HepG2 (cell line): ENCODE data around the gene EPN2. TPM values are rescaled to one million over a fixed set of nuclear protein-coding genes. Genes with fewer than 3 reads are reported as not detected.

Experiments
- BRCA1 ChIP-seq: sonication (generic); formaldehyde crosslinking; IDR thresholded peaks from 2 replicates; pipeline ENCODE4 v1.4.0; 2020; ENCODE audit warnings: missing genetic modification reagents
- GPN1 ChIP-seq: sonication (generic); formaldehyde crosslinking; IDR thresholded peaks from 2 replicates; pipeline ENCODE4 v1.5.1; 2020; ENCODE audit warnings: missing genetic modification reagents, borderline replicate concordance
- IKZF1 ChIP-seq: fragments of 450-650 bp; IDR thresholded peaks from 2 replicates; pipeline ENCODE4 v1.7.1; 2016
- KMT2A ChIP-seq: sonication (generic); formaldehyde crosslinking; IDR thresholded peaks from 2 replicates; pipeline ENCODE4 v1.4.0; 2020; ENCODE audit warnings: missing genetic modification reagents
- RARA ChIP-seq: IDR thresholded peaks from 2 replicates; pipeline ENCODE4 v1.6.1; 2016; ENCODE audit warnings: missing genetic modification reagents, missing compliant biosample characterization
- SAP130 ChIP-seq: IDR thresholded peaks from 2 replicates; pipeline ENCODE4 v1.6.1; 2016; ENCODE audit warnings: low read depth
- ZFP36 ChIP-seq: fragments of 150-350 bp; IDR thresholded peaks from 2 replicates; pipeline ENCODE4 v1.6.1; 2018; ENCODE audit warnings: borderline replicate concordance, low read length, low read depth; ENCODE audit not compliant: partially characterized antibody
- ZNF10 ChIP-seq: sonication (generic); formaldehyde crosslinking; IDR thresholded peaks from 2 replicates; pipeline ENCODE4 v1.4.0; 2020; ENCODE audit warnings: mild to moderate bottlenecking, low read depth, missing genetic modification reagents, borderline replicate concordance
- ZNF121 ChIP-seq: sonication (generic); formaldehyde crosslinking; IDR thresholded peaks from 2 replicates; pipeline ENCODE4 v1.5.0; 2020; ENCODE audit warnings: mild to moderate bottlenecking, missing genetic modification reagents
- ZNF235 ChIP-seq: sonication (generic); formaldehyde crosslinking; IDR thresholded peaks from 2 replicates; pipeline ENCODE4 v1.8.1; 2023; ENCODE audit warnings: mild to moderate bottlenecking, missing genetic modification reagents, borderline replicate concordance
- ZNF33B ChIP-seq: sonication (generic); formaldehyde crosslinking; IDR thresholded peaks from 2 replicates; pipeline ENCODE4 v1.5.1; 2020; ENCODE audit warnings: mild to moderate bottlenecking, missing genetic modification reagents
- ZNF652 ChIP-seq: IDR thresholded peaks from 2 replicates; pipeline ENCODE4 v1.6.1; 2016; ENCODE audit warnings: low read depth, borderline replicate concordance
- polyA plus RNA-seq, 8 experiments: library from polyadenylated mRNA; depleted of rRNA in 3 of 8; stranded (reverse) in 7 of 8; unstranded in 1 of 8; fragments of >200 nt; fragmentation: Illumina TruSeq in 4 of 8; extraction: Trizol in 4 of 8; gene quantifications; 2 replicates each; pipeline versions ENCODE4 v1.2.1 to v1.2.3, GENCODE V29; 2011 to 2016; ENCODE audit warnings: low read depth in 4 of 8, missing spikeins in 1 of 8, mixed read lengths in 1 of 8; ENCODE audit not compliant: insufficient read depth in 1 of 8
- total RNA-seq, 5 experiments: library from RNA; depleted of rRNA; stranded (reverse); fragments of >200 nt; fragmentation: Illumina TruSeq; extraction: Trizol; gene quantifications; 2 replicates each; pipeline ENCODE4 v1.2.3, GENCODE V29; 2016; ENCODE audit warnings: low read depth in 1 of 5
- TF ChIP-seq, protein P1 (sequence below): sonication (generic); formaldehyde crosslinking; IDR thresholded peaks from 2 replicates; pipeline ENCODE4 v1.5.0; 2020; ENCODE audit warnings: mild to moderate bottlenecking, missing genetic modification reagents
- TF ChIP-seq, protein P2 (sequence below): sonication (generic); formaldehyde crosslinking; IDR thresholded peaks from 2 replicates; pipeline ENCODE4 v1.4.0; 2020; ENCODE audit warnings: mild to moderate bottlenecking, missing genetic modification reagents
- TF ChIP-seq, protein P3 (sequence below): sonication (generic); formaldehyde crosslinking; IDR thresholded peaks from 2 replicates; pipeline ENCODE4 v1.4.0; 2020; ENCODE audit warnings: missing genetic modification reagents
- TF ChIP-seq, protein P4 (sequence below): sonication (generic); formaldehyde crosslinking; IDR thresholded peaks from 2 replicates; pipeline ENCODE4 v1.5.0; 2020; ENCODE audit warnings: missing genetic modification reagents
- TF ChIP-seq, protein P5 (sequence below): sonication (generic); formaldehyde crosslinking; IDR thresholded peaks from 2 replicates; pipeline ENCODE4 v1.4.0; 2020; ENCODE audit warnings: missing genetic modification reagents

The EPN2 gene
- total and polyA plus RNA-seq, 2 of the 13 experiments (the other 11 are each of a cell fraction or from before 2014, with no cell fraction given): 7.8 to 19.2 TPM

DNA sequence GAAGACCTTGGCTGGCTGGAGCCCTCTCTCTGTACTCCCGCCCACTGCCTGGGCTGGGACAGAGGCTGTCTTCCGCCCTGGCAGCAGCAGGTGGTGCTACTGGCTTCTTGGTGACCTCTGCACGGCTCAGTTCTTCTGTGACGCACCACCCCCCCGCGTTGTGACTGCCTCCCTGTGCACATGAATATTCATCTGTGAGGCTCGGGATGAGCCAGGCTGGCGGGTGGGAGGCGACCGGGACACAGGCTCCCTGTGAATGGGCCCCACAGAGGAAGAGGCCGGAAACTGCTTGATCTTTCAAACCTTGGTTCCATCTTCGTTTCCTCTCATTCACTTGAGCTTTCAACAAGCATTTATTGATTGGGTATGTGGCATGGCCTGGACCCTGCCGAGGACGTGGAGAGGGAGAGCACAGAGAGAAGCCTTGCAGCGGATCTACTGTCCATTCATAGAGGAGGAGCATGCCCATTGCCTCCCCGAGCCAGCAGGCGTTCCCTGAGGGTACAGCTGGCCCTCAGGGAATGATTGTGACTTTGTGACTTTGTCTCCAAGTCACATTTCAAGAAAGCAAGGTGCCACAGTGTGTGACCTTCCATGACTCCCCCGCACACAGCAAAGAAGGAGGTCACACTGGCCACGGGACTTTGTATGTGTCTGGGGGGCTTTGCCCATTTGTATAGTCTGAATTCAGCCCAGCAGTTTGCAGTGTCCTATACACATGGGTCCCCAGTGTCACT is 80.4 kb downstream of the EPN2 start (continued):
- TF ChIP-seq, protein P1, sequence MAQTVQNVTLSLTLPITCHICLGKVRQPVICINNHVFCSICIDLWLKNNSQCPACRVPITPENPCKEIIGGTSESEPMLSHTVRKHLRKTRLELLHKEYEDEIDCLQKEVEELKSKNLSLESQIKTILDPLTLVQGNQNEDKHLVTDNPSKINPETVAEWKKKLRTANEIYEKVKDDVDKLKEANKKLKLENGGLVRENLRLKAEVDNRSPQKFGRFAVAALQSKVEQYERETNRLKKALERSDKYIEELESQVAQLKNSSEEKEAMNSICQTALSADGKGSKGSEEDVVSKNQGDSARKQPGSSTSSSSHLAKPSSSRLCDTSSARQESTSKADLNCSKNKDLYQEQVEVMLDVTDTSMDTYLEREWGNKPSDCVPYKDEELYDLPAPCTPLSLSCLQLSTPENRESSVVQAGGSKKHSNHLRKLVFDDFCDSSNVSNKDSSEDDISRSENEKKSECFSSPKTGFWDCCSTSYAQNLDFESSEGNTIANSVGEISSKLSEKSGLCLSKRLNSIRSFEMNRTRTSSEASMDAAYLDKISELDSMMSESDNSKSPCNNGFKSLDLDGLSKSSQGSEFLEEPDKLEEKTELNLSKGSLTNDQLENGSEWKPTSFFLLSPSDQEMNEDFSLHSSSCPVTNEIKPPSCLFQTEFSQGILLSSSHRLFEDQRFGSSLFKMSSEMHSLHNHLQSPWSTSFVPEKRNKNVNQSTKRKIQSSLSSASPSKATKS (CRISPR knock-in tag): no peak
- TF ChIP-seq, protein P2, sequence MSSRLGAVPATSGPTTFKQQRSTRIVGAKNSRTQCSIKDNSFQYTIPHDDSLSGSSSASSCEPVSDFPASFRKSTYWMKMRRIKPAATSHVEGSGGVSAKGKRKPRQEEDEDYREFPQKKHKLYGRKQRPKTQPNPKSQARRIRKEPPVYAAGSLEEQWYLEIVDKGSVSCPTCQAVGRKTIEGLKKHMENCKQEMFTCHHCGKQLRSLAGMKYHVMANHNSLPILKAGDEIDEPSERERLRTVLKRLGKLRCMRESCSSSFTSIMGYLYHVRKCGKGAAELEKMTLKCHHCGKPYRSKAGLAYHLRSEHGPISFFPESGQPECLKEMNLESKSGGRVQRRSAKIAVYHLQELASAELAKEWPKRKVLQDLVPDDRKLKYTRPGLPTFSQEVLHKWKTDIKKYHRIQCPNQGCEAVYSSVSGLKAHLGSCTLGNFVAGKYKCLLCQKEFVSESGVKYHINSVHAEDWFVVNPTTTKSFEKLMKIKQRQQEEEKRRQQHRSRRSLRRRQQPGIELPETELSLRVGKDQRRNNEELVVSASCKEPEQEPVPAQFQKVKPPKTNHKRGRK: no peak
- TF ChIP-seq, protein P3, sequence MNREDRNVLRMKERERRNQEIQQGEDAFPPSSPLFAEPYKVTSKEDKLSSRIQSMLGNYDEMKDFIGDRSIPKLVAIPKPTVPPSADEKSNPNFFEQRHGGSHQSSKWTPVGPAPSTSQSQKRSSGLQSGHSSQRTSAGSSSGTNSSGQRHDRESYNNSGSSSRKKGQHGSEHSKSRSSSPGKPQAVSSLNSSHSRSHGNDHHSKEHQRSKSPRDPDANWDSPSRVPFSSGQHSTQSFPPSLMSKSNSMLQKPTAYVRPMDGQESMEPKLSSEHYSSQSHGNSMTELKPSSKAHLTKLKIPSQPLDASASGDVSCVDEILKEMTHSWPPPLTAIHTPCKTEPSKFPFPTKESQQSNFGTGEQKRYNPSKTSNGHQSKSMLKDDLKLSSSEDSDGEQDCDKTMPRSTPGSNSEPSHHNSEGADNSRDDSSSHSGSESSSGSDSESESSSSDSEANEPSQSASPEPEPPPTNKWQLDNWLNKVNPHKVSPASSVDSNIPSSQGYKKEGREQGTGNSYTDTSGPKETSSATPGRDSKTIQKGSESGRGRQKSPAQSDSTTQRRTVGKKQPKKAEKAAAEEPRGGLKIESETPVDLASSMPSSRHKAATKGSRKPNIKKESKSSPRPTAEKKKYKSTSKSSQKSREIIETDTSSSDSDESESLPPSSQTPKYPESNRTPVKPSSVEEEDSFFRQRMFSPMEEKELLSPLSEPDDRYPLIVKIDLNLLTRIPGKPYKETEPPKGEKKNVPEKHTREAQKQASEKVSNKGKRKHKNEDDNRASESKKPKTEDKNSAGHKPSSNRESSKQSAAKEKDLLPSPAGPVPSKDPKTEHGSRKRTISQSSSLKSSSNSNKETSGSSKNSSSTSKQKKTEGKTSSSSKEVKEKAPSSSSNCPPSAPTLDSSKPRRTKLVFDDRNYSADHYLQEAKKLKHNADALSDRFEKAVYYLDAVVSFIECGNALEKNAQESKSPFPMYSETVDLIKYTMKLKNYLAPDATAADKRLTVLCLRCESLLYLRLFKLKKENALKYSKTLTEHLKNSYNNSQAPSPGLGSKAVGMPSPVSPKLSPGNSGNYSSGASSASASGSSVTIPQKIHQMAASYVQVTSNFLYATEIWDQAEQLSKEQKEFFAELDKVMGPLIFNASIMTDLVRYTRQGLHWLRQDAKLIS: no peak
- TF ChIP-seq KMT2A (CRISPR knock-in tag) (0 out of 2 replicates have a peak, but pooled peaks have one; percentile 26), ZNF10 (CRISPR knock-in tag) (no peak), ZNF121 (no peak), GPN1 (CRISPR knock-in tag) (no peak), ZNF235 (no peak), RARA (CRISPR knock-in tag) (peak; percentile 64), BRCA1 (no peak), SAP130 (CRISPR knock-in tag) (peak; percentile 74), ZNF652 (no peak), IKZF1 (no peak), ZNF33B (CRISPR knock-in tag) (no peak), ZFP36 (no peak)
- TF ChIP-seq, protein P4, sequence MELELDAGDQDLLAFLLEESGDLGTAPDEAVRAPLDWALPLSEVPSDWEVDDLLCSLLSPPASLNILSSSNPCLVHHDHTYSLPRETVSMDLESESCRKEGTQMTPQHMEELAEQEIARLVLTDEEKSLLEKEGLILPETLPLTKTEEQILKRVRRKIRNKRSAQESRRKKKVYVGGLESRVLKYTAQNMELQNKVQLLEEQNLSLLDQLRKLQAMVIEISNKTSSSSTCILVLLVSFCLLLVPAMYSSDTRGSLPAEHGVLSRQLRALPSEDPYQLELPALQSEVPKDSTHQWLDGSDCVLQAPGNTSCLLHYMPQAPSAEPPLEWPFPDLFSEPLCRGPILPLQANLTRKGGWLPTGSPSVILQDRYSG (CRISPR knock-in tag): no peak
- TF ChIP-seq, protein P5, sequence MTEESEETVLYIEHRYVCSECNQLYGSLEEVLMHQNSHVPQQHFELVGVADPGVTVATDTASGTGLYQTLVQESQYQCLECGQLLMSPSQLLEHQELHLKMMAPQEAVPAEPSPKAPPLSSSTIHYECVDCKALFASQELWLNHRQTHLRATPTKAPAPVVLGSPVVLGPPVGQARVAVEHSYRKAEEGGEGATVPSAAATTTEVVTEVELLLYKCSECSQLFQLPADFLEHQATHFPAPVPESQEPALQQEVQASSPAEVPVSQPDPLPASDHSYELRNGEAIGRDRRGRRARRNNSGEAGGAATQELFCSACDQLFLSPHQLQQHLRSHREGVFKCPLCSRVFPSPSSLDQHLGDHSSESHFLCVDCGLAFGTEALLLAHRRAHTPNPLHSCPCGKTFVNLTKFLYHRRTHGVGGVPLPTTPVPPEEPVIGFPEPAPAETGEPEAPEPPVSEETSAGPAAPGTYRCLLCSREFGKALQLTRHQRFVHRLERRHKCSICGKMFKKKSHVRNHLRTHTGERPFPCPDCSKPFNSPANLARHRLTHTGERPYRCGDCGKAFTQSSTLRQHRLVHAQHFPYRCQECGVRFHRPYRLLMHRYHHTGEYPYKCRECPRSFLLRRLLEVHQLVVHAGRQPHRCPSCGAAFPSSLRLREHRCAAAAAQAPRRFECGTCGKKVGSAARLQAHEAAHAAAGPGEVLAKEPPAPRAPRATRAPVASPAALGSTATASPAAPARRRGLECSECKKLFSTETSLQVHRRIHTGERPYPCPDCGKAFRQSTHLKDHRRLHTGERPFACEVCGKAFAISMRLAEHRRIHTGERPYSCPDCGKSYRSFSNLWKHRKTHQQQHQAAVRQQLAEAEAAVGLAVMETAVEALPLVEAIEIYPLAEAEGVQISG (CRISPR knock-in tag): peak; percentile 80
